Activated CD4-positive, alpha-beta T cell treated with anti-CD3 and anti-CD28 coated beads, Interleukin-2, amount 50 U/mL, for 16 hours (primary cell): ENCODE results near the gene SND1.
"Not testable (repeated sequence)": the region's sequence is repeated elsewhere in the genome, so short reads cannot be mapped to it uniquely, and the experiment has no call there.

Experiments
- DNase-seq: peaks from one replicate; pipeline ENCODE4 v3.0.0-alpha.2; 2020

Gene SND1

DNA sequence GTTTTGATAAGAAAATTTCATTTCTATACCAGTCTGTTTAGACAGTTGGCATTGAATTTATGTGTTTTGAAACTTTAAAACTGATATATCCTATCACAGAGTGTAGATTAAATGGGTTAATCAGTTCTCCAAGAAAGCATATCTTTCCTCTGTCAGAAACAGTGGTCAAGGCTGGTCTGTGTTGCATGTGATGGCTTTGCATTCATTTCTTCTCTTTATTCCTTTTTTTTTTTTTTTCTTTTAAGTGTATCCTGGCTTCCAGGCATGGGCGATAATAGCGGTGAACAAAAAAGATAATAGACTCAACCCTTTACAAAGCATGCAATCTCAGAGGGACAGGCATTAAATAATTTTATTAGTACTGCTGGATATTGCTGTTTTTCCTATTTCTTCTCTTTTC lies 242.6 kb downstream of the SND1 start:
- no peak for DNase-seq

DNA sequence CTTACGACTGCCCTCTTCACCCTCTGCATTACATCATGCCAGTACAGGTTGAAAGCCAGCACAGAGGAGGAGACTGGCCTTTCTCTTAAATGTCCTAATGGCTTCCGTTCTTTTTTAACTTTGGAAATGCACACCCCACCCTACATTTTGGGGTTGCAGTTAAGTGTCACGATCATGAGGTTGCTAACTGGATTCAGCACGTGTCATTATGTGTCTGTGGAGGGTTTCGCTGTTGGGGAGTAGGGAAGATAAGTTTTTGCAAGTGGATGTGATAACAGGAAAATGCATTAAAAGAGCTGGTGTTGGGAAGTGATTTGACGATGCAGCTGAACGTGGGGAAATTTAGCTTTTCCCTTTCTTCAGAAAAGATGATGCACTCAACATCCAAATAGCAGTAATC lies 243.4 kb downstream of the SND1 start:
- DNase-seq: no peak

DNA sequence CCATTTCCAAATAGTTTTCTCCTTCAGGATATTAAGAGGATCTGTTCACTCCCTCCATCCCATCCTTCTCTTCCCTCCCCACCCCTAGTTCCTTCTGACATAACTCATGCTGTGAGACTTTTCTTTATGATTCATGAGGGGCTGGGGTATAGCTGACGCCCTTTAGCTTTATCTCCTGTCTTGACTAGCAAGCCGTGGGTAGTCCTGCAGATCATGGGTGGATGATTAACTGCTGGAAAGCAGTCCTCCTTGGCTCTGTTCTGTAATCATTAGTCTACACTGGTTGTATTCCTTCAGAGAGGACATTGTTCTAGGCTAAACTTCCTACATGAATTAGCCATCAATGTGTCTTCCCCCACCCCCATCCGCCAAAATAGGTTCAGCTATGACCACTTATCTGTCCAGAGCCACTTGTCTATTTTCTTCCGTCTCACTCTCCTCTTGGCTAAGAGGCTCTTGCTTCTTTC lies 243.9 kb downstream of the SND1 start:
- DNase-seq: no peak

DNA sequence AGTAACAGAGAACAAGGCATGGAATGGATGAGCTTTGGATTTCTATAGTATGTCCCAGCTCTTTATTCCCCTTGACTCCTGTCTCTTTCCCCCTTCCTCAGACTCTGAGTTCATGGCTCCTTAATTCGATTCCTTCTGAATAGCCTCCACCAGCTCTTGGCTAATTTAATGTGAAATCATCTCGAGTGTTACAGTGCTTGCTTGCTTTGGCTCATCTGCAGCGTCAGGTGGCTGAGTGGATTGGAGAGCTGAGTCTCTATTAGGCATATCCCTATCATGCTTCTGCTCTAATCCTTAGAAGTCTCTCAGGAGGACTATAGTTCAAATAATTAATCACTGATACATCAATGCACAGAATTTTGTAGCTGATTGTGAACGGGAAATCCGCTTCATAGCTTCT lies 244.7 kb downstream of the SND1 start:
- no peak for DNase-seq

DNA sequence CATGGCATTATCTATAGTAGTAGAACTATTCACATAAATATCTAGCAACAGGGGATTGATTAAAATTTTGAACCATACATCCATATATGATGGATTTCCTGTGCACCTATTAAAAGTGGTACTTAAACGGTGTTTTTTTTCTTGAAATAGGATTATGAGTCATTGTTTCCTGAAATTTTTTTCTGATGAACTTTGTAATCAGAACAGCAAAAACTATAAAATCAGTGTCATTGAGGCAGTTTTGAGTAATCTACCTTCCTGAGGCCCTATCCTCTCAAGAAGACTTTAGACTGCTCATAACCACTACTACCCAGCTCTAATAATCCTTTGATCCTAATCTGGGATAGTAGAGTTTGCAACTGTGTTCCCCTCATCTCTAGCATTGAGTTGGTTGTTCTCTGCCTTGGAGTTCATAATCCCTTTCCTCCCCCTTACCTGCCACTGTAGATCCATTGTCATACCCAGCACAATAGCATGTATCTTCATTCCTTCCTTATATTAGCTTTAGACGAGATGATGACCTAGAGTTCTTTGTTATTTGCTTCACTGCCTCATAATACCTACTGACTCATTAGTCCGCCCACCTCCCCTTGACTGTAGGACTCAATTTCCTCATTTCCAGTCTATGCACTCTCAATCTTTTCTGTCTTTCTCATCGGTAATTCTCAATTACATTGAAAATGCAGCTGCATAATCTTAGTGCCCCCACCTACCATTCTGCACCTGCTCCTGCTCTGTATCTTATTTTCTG lies 245.9 kb downstream of the SND1 start:
- DNase-seq: peak; percentile 71

DNA sequence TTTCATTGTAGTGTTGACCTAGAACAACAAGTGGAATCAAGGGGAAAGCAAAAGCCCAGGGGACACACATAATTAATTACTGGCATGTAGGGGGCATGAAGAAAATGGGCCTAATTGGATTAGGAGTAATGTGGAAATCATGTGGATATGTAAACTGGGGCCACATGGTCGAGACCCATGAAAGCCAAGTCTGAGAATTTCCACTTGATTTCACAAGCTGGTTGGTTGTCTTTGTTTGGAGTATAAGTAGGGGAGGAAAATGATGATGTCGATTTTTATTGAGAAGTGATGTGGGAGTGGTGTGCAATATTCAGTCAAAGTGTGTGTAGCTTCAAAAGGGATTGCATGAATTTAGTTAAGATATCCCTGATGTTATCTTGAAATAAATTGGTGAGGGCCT lies 247.4 kb downstream of the SND1 start:
- no peak for DNase-seq

DNA sequence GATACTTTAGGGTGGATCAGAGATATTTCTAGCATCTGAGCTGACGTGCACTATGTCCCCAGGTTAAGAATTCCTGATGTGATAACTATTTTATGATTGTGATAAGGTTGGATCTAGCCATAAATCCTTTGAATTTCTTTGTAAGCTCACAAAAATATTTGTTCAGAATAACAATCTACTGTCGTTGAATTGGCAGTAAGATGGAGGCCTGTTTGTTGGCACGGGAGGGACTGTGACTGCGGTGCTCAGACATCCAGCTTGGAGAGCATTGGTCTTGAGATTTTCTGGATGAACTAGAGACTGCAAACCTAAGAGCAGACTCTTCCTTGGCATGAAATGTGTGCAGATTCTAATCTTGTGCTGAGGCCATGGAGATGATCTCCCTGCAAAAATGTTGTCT lies 248.1 kb downstream of the SND1 start:
- DNase-seq: no peak

DNA sequence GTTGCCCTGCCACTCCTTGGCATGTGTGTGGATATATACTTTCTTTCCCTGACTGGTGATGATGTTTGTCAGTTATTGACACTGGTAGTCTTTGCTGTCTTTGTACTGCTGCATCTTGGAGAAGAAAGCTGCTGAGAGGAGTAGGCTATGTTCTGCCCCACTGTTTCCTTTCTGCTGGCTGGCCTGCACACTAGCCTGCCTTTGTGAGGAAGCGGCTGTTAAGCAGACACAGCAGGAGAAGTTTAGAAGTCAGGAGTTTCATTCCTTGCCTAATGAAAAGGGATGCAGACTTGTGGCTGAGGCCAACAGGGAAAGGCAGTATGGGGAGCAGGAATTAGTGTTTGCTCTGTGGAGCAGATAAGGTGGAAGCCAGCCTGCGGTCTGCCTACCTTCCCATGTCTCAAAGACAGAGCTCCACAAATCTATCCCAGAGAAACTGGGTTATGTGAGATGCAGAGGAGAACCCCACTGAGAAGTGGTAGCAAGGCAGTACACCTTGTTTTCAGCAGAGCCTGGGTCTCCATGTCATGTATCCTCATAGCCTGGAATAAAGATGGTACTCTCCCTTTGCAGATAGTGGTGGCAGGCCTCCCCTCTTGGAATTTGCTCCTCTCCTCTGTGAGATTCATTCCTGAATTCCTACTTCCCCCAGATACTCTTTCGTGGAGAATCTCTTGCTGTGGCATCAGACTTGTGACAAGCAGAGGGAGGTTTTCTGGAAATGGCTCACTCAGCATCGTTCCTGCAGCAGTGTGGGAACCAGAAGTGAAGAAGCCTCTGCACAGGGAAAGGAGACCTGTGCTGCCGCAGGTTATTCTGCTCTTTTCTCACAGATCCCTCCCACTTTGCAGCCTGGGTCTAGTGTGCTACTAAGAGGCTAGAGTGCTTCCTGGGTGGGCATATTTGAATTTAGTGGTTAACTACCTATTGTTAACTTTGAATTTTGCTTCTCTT lies 249.0 kb downstream of the SND1 start:
- DNase-seq: no peak

DNA sequence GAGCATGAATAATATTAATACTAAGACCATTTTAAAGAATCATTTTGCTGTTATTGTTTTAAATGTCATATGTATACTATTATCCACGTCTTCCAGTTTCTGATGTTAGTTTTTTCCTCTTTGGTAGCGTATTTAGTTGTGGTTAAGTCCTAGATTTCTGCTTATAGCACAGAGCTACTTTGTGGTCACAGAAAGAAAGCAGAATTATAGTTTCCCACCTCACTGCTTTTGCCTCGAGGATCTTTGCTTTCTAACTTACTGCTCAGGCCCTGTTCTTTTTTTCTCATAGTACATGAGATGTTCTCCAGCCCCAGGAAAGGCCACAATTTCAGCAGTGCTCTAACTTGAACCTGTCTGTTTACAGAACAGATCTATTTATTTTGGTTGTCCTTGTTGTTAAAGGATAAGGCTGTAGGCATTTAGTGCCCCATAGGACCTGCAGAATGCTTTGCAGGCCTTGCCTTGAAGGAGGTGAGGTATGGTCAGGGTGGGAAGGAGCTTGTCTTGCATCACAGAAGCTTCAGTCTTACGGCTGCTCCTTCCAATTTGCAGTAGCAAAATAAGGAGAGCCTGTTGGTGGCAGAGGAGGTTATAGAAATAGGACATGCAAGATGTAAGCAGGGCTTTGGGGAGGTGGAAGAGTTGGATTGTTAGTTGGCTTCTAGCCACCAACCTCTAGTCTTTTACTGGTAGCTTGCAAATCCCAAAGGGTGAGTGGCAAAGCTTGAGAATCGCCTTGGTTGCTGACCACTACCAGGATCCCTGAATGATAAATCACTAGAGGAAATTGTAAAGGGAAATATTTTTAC lies 250.1 kb downstream of the SND1 start:
- no peak for DNase-seq

DNA sequence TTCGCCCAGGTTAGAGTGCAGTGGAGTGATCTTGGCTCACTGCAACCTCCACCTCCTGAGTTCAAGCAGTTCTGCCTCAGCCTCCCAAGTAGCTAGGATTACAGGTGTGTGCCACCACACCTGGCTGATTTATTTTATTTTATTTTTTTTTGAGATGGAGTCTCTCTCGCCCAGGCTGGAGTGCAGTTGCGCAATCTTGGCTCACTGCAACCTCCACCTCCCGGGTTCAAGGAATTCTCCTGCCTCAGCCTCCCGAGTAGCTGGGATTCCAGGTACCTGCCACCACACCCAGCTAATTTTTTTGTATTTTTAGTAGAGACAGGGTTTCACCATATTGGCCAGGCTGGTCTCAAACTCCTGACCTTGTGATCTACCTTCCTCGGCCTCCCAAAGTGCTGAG lies 250.8 kb downstream of the SND1 start:
- not testable (repeated sequence) for DNase-seq

DNA sequence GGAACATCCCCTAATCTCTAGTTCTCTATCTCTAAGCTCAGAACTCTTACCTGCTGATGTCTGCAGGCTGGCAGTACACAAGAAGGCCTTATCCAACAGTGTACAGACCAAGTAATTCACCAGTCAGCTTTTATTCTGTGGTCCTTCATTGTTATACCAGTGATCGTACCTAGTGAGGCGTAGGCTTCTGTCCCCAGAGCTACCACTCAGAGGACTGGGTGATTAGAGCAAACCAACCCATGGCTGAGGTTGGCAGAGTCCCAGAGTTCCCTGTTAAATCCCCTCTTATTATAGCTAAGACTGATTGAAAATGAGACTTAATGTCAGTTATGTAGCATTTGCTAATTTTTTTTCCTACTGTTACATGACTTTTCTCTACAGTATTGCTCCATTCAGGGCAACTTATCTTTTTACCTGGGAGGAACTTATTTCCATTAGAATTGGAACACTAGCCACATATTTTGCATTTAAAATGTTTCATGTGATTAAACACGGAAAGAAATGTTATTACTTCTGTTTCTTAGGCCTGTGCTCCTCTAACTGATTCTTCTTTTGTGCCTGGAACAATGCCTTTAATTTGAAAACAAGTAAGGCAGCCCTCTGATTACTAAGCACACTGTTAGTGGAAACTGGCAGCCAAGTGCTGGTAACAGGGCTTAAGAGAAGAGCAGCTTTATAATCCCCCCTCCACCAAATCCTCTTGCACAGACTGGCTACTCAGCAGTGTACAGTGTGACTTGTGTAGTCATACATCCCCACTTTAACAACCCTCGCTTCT lies 252.1 kb downstream of the SND1 start:
- no peak for DNase-seq

DNA sequence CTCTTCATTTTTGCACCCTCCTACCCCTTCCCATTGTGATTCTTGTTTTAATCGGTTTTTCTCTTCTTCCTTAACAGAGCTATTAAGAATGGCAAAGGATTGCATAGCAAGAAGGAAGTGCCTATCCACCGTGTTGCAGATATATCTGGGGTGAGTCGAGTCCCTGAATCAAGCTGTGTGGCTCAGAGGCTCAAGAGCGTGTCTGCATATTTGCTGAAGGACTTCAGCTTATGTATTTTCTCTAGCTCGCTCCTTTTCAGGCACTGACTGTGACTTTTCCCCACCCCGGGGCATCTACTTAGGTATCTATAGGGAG lies 252.6 kb downstream of the SND1 start:
- DNase-seq: no peak

DNA sequence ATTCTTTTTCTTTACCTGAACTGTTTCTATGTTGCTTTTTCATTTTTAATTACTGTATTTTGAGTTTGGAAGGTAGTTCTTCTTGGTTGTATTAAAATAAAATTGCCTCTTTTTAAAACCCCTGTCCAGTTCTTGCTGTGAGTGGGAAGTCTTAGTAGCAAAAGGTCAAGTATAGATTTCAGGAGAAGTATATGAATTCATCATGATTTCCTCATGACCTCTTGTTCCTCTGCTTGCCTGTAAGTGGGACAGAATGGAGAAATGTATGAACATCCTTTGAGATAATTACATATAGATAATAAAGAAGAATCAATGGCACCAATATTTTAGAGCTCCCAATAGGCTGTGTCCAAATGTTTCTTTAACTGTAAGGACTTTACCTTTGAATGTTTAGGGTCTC lies 253.0 kb downstream of the SND1 start:
- DNase-seq: no peak

DNA sequence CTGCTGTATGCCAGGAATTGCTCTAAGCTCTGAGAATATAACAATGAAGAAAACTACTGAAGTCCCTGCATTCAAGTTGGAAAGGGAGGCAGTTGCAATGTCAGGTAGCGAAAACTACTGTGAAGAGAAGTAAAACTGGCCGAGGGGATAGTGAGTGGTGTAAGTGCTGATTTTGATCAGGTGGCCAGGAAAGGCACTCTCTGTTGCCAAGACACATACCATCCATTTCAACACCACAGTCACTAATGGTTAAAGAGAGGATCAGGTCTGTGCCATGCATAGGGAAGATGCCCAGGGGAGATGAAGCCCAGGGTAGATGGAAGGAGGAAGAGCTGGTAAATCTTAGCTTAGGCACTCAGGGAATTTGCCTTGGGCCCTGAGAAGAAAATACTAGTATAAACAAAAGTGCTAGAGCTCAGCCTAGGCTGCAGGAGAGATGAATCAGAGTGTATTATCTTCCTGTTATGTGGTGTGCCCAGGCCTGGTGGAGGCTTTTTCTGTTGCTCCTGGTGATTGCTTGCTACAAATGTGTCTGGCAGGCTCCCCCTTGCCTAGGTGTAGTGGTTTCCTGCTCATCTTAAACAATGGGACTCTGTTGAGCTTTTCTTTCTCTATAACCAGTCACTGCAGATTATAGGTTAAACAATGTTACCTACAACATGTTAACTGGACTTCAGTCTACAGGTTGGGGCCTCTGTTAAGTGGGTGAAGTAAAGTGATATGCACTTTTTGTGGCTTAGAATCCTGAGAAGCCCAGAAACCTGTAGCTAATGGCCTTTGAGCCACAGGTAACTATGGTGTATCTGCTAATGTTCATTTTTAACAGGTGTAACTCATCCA lies 253.7 kb downstream of the SND1 start:
- peak; percentile 36 for DNase-seq

DNA sequence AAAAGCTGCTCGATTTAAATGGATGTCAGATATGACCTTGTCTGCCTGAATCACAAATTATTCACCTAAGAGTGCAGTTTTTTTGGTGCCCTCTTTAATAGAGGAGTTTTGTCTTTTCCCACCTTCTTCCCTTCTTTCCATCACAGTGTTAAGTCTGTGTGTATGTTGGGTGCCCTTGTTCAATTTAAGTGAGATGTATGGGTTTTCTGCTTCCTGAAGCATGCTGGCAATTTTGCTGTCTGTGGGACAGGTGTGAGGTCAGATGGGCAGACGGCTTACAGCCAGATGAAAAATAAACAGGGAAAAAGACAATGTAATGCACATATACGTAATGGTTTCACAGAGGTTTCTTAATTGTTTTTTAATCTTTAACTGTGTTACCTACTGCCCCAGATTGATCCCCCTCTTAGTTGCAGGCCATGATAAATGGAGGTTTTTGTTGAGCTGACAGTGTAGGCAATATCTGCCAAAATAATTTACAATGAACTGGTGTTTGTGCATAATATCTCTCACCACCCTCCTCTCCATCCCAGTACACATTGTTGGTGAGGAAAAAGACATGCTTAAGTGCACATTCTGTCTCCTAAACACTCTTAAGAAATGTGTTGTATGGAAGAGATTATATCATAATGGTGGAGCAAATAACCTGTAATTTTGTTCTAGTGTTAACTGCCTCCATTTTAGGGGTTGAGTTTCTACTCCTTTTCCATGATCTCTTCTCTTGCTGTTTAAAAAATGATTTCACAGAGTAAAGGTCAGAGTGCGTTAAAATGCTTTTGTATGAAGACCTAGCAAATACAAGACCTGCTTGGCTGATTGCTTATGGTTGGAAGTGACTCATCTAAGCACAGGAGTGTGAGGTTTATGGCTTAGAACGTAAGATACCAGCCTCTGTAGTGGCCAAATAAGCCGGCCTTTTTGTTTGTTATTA lies 255.4 kb downstream of the SND1 start:
- DNase-seq: peak; percentile 27

DNA sequence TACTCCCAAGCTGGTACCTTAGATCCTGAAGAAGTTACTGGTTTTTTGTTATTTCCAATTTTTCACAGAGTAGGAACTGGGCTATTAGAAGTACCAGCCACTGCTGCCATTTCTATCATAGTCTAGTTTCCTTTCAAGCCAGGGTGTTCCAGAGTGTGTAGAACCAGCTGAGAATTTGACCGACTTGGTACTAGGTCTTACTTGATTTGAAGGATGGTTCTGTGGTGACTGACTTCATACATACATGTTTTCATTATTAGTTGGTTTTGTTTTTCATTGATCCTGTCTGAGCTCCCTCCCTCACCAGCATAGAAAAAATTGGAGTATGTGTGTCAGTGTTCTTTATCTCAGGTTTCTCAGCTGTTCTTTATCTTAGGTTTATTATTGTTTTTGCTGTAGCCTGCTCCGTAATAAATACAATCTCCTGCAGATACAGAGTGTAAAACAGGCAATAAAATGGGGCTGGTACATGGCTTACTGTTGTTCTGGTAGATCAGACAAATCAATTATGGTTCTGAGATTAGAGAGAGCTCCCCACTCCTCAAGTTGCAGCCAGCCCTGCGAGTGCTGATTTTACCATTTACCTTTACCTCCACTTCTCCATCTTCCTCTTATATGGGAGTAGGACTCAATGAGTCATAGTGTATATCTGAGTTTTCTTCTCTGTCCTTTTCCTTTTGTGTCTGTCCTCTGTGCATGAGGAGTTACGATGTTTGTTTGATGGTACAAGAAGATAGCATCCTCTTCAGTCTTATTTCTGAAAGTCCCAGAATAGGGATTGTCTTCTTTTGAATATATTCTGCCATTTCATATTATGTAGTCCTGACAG lies 256.6 kb downstream of the SND1 start:
- DNase-seq: peak; percentile 41

DNA sequence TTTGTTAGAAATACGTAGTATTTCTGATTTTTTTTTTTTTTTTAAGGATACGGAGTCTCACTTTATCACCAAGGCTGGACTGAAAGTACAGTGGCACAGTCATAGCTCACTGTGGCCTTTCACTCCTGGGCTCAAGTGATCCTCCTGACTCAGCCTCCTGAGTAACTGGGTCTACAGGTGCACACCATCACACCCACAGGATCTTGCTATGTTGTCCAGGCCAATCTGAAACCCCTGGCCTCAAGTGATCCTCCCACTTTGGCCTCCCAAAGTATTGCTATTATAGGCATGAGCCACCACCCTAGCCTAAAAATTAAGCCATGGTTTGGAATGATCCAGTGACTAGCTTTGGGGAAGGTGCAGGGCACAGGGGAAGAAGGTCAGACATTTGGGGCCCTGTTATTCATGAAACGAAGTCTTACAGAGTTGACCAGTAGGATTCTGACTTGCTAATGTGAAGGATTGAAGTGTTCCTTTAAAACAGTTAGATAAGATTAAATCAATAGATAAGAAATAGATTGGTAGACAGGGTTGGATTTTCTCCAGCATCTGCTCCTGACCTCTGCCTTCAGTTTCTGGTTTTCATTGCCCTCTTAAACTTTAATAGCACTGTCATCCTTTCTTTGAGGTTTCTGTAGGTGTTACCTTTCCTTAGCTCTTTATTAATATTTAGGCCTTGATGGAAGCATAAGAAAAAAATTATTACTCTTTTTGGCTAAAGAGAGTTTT lies 257.6 kb downstream of the SND1 start:
- no peak for DNase-seq

DNA sequence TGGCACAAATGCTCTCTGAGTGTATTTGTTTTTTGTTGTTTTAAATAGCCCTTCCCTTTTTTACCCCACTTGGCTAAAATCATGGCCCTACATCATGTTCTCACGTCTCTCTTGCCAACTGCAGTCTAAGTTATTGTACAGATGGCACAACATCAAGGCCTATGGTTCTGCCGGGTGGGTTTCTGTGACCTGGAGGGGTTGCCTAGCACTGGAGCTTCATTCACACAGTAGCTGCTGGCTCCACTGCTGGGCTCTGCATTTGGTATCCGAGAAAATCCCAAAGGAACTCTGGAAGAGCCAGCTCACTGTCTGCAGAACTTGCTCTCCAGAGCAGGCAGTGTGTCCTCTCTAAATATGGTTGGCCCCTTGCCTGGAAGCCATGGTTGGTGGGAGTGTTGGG lies 258.7 kb downstream of the SND1 start:
- DNase-seq: no peak
